ENCODE results near the gene PJVK. TPM values are rescaled to one million over a fixed set of nuclear protein-coding genes. Genes with fewer than 3 reads are reported as not detected.

The PJVK gene
- total and polyA plus RNA-seq, 2 of the 13 experiments (the other 11 are each of a cell fraction or from before 2014, with no cell fraction given): 1.2 to 2.6 TPM

GRCh38 chr2:178478130-178478438 lies 26.9 kb downstream of the PJVK start (continued):
- TF ChIP-seq ZNF407 (CRISPR knock-in tag; IDR thresholded peaks at IDR 0.05; ENCODE audit: not compliant biosample characterization) (no peak), E2F1 (CRISPR knock-in tag; IDR thresholded peaks at IDR 0.05) (0 out of 2 replicates have a peak, but pooled peaks have one; percentile 71), SRSF9 (IDR thresholded peaks at IDR 0.05; ENCODE audit: borderline replicate concordance, insufficient read depth, low read depth, low read length, poor library complexity, severe bottlenecking) (no peak), ZBTB26 (CRISPR knock-in tag; IDR thresholded peaks at IDR 0.05; ENCODE audit: borderline replicate concordance) (no peak), ZNF773 (CRISPR knock-in tag; IDR thresholded peaks at IDR 0.05; ENCODE audit: borderline replicate concordance) (0 out of 2 replicates have a peak, but pooled peaks have one; percentile 35), NFYB (CRISPR knock-in tag; IDR thresholded peaks at IDR 0.05) (no peak), CERS6 (CRISPR knock-in tag; IDR thresholded peaks at IDR 0.05) (0 out of 2 replicates have a peak, but pooled peaks have one; percentile 35), THAP9 (CRISPR knock-in tag; IDR thresholded peaks at IDR 0.05; ENCODE audit: borderline replicate concordance) (no peak), TBX2 (CRISPR knock-in tag; IDR thresholded peaks at IDR 0.05; ENCODE audit: borderline replicate concordance) (no peak), NR3C1 (CRISPR knock-in tag; IDR thresholded peaks at IDR 0.05) (no peak), CAMTA2 (CRISPR knock-in tag; IDR thresholded peaks at IDR 0.05; ENCODE audit: borderline replicate concordance) (0 out of 2 replicates have a peak, but pooled peaks have one; percentile 10), HNF4A (CRISPR knock-in tag; IDR thresholded peaks at IDR 0.05) (no peak), ELF4 (CRISPR knock-in tag; IDR thresholded peaks at IDR 0.05; ENCODE audit: borderline replicate concordance) (0 out of 2 replicates have a peak, but pooled peaks have one; percentile 4), NCOR1 (IDR thresholded peaks at IDR 0.05; ENCODE audit: borderline replicate concordance, low read length) (no peak), SNRNP70 (IDR thresholded peaks at IDR 0.05; ENCODE audit: low read depth, low read length) (no peak)
